ENCODE results near the gene HDAC4.

- no peak for TF ChIP-seq CTCF (conservative IDR thresholded peaks at IDR 0.05; ENCODE audit: low read depth, low read length)
- no peak for TF ChIP-seq POLR2A (IDR thresholded peaks at IDR 0.05; ENCODE audit: low read depth, low read length)
Measured at GRCh38 chr2:239307921-239308613, 92.8 kb downstream of the HDAC4 start.

Data from IMR-90 (cell line).